ENCODE data around the gene MGAT5.
A peak's percentile ranks its signal among the peaks of the same experiment; 100 is the strongest.

The MGAT5 gene

GRCh38 chr2:134259994-134260393 lies 6.1 kb downstream of the MGAT5 start:
- Histone ChIP-seq H2AFZ (ENCODE audit: low read depth, low read length) (no peak overlapping the region), H3K79me1 (replicated peaks; ENCODE audit: low read length, poor library complexity, severe bottlenecking) (peaks cover 24% of the 10 kb centered on the region), H4K8ac (ENCODE audit: low read length) (peak overlapping the region; percentile 41), H3K4me3 (ENCODE audit: insufficient read depth in 1 of 2, low read depth in 1 of 2, low read length in 2 of 2) (no peak overlapping the region), H3K4me1 (ENCODE audit: control insufficient read depth, insufficient read depth, low read depth, low read length) (no peaks in the 10 kb centered on the region), H2BK5ac (ENCODE audit: low read depth, low read length, poor library complexity, severe bottlenecking) (no peak overlapping the region), H2BK12ac (ENCODE audit: low read length in 2 of 2) (peak overlapping the region; percentile 47 to 75), H3K4me2 (ENCODE audit: low read length, poor library complexity, severe bottlenecking) (no peak overlapping the region), H3K14ac (ENCODE audit: low read length in 2 of 2) (peak overlapping the region in 1 of 2 experiments; percentile 12), H3K4ac (ENCODE audit: low read depth in 1 of 2, low read length in 2 of 2) (peak overlapping the region in 1 of 2 experiments; percentile 5), H2BK120ac (ENCODE audit: low read depth, low read length) (no peak overlapping the region), H3K27me3 (ENCODE audit: control insufficient read depth in 1 of 2, insufficient read depth in 1 of 2, low read length in 2 of 2) (no peaks in the 10 kb centered on the region), H3K27ac (ENCODE audit: low read length, poor library complexity, severe bottlenecking) (no peak overlapping the region), H3K9ac (ENCODE audit: low read length) (peak overlapping the region; percentile 81), H3K36me3 (ENCODE audit: control insufficient read depth in 1 of 2, insufficient read depth in 2 of 2, low read depth in 1 of 2, low read length in 2 of 2) (no peaks in the 10 kb centered on the region), H2AK5ac (ENCODE audit: low read length, severe bottlenecking) (no peak overlapping the region), H3K9me3 (ENCODE audit: control insufficient read depth, low read length) (no peaks in the 10 kb centered on the region), H2BK15ac (ENCODE audit: low read depth, poor library complexity, severe bottlenecking) (no peak overlapping the region), H3K23ac (ENCODE audit: low read length in 2 of 2) (no peak overlapping the region), H4K91ac (ENCODE audit: low read length) (peak overlapping the region; percentile 97), H3K18ac (ENCODE audit: low read depth in 1 of 2, low read length in 2 of 2) (peak overlapping the region; percentile 56 to 80)
- no peak for DNase-seq
- 94% methylated on average over 8 of the region's 8 CpGs for WGBS

- H2AFZ ChIP-seq (ENCODE audit: low read depth, low read length) = no peak overlapping the region
- WGBS = 27% methylated on average over 1 of the region's 2 CpGs
- H3K27ac ChIP-seq (ENCODE audit: low read length, poor library complexity, severe bottlenecking) = no peak overlapping the region
- H2BK120ac ChIP-seq (ENCODE audit: low read depth, low read length) = no peak overlapping the region
- no peak overlapping the region for H2BK15ac ChIP-seq (ENCODE audit: low read depth, poor library complexity, severe bottlenecking)
- no peaks in the 10 kb centered on the region for H3K9me3 ChIP-seq (ENCODE audit: control insufficient read depth, low read length)
- DNase-seq = peak; percentile 90
- H3K23ac ChIP-seq (ENCODE audit: low read length in 2 of 2) = no peak overlapping the region
- no peak overlapping the region for H2AK5ac ChIP-seq (ENCODE audit: low read length, severe bottlenecking)
- peak overlapping the region; percentile 81 for H4K91ac ChIP-seq (ENCODE audit: low read length)
- H3K4me2 ChIP-seq (ENCODE audit: low read length, poor library complexity, severe bottlenecking) = no peak overlapping the region
- H3K27me3 ChIP-seq (ENCODE audit: control insufficient read depth in 1 of 2, insufficient read depth in 1 of 2, low read length in 2 of 2) = no peaks in the 10 kb centered on the region
- peak overlapping the region; percentile 20 for H4K8ac ChIP-seq (ENCODE audit: low read length)
- no peak overlapping the region for H3K14ac ChIP-seq (ENCODE audit: low read length in 2 of 2)
- H3K4me3 ChIP-seq (ENCODE audit: insufficient read depth in 1 of 2, low read depth in 1 of 2, low read length in 2 of 2) = peak overlapping the region in 1 of 2 experiments; percentile 43
- peak overlapping the region; percentile 16 to 93 for H3K4ac ChIP-seq (ENCODE audit: low read depth in 1 of 2, low read length in 2 of 2)
- peak overlapping the region; percentile 81 for H3K9ac ChIP-seq (ENCODE audit: low read length)
- H2BK5ac ChIP-seq (ENCODE audit: low read depth, low read length, poor library complexity, severe bottlenecking) = no peak overlapping the region
- H3K79me1 ChIP-seq (replicated peaks; ENCODE audit: low read length, poor library complexity, severe bottlenecking) = peaks cover 24% of the 10 kb centered on the region
- no peaks in the 10 kb centered on the region for H3K36me3 ChIP-seq (ENCODE audit: control insufficient read depth in 1 of 2, insufficient read depth in 2 of 2, low read depth in 1 of 2, low read length in 2 of 2)
- peak overlapping the region in 1 of 2 experiments; percentile 69 for H2BK12ac ChIP-seq (ENCODE audit: low read length in 2 of 2)
- no peaks in the 10 kb centered on the region for H3K4me1 ChIP-seq (ENCODE audit: control insufficient read depth, insufficient read depth, low read depth, low read length)
- H3K18ac ChIP-seq (ENCODE audit: low read depth in 1 of 2, low read length in 2 of 2) = peak overlapping the region; percentile 12 to 85
Measured at GRCh38 chr2:134260713-134261112, 6.8 kb downstream of the MGAT5 start.

- no peak overlapping the region for H3K14ac ChIP-seq (ENCODE audit: low read length in 2 of 2)
- peak overlapping the region in 1 of 2 experiments; percentile 43 for H3K4me3 ChIP-seq (ENCODE audit: insufficient read depth in 1 of 2, low read depth in 1 of 2, low read length in 2 of 2)
- no peak overlapping the region for H3K23ac ChIP-seq (ENCODE audit: low read length in 2 of 2)
- H2AFZ ChIP-seq (ENCODE audit: low read depth, low read length) = no peak overlapping the region
- H3K27me3 ChIP-seq (ENCODE audit: control insufficient read depth in 1 of 2, insufficient read depth in 1 of 2, low read length in 2 of 2) = no peaks in the 10 kb centered on the region
- no peaks in the 10 kb centered on the region for H3K4me1 ChIP-seq (ENCODE audit: control insufficient read depth, insufficient read depth, low read depth, low read length)
- peak overlapping the region; percentile 81 for H4K91ac ChIP-seq (ENCODE audit: low read length)
- no peaks in the 10 kb centered on the region for H3K9me3 ChIP-seq (ENCODE audit: control insufficient read depth, low read length)
- 100% methylated on average over 1 of the region's 6 CpGs for WGBS
- H2BK5ac ChIP-seq (ENCODE audit: low read depth, low read length, poor library complexity, severe bottlenecking) = no peak overlapping the region
- H4K8ac ChIP-seq (ENCODE audit: low read length) = peak overlapping the region; percentile 20
- no peak overlapping the region for H3K27ac ChIP-seq (ENCODE audit: low read length, poor library complexity, severe bottlenecking)
- DNase-seq = peak; percentile 76
- peak overlapping the region; percentile 69 to 98 for H2BK12ac ChIP-seq (ENCODE audit: low read length in 2 of 2)
- no peak overlapping the region for H2BK15ac ChIP-seq (ENCODE audit: low read depth, poor library complexity, severe bottlenecking)
- H3K18ac ChIP-seq (ENCODE audit: low read depth in 1 of 2, low read length in 2 of 2) = peak overlapping the region; percentile 12 to 85
- no peaks in the 10 kb centered on the region for H3K36me3 ChIP-seq (ENCODE audit: control insufficient read depth in 1 of 2, insufficient read depth in 2 of 2, low read depth in 1 of 2, low read length in 2 of 2)
- peak overlapping the region; percentile 46 for H3K9ac ChIP-seq (ENCODE audit: low read length)
- H2AK5ac ChIP-seq (ENCODE audit: low read length, severe bottlenecking) = no peak overlapping the region
- no peak overlapping the region for H3K4me2 ChIP-seq (ENCODE audit: low read length, poor library complexity, severe bottlenecking)
- H2BK120ac ChIP-seq (ENCODE audit: low read depth, low read length) = peak overlapping the region; percentile 29
- H3K4ac ChIP-seq (ENCODE audit: low read depth in 1 of 2, low read length in 2 of 2) = peak overlapping the region; percentile 16 to 93
- H3K79me1 ChIP-seq (replicated peaks; ENCODE audit: low read length, poor library complexity, severe bottlenecking) = peaks cover 24% of the 10 kb centered on the region
Measured at GRCh38 chr2:134261398-134262131, 7.7 kb downstream of the MGAT5 start.

GRCh38 chr2:134262684-134263083 lies 8.8 kb downstream of the MGAT5 start:
- DNase-seq = no peak
- H2AFZ ChIP-seq (ENCODE audit: low read depth, low read length) = no peak overlapping the region

More at GRCh38 chr2:134262684-134263083, 8.8 kb downstream of the MGAT5 start:
- Histone ChIP-seq H3K27ac (ENCODE audit: low read length, poor library complexity, severe bottlenecking) (no peak overlapping the region), H2BK120ac (ENCODE audit: low read depth, low read length) (no peak overlapping the region), H3K23ac (ENCODE audit: low read length in 2 of 2) (no peak overlapping the region), H4K8ac (ENCODE audit: low read length) (no peak overlapping the region), H3K4me1 (ENCODE audit: control insufficient read depth, insufficient read depth, low read depth, low read length) (no peaks in the 10 kb centered on the region), H3K79me1 (replicated peaks; ENCODE audit: low read length, poor library complexity, severe bottlenecking) (peaks cover 25% of the 10 kb centered on the region), H3K4me2 (ENCODE audit: low read length, poor library complexity, severe bottlenecking) (no peak overlapping the region), H3K36me3 (ENCODE audit: control insufficient read depth in 1 of 2, insufficient read depth in 2 of 2, low read depth in 1 of 2, low read length in 2 of 2) (no peaks in the 10 kb centered on the region), H3K18ac (ENCODE audit: low read depth in 1 of 2, low read length in 2 of 2) (peak overlapping the region; percentile 52 to 75), H3K9me3 (ENCODE audit: control insufficient read depth, low read length) (no peaks in the 10 kb centered on the region), H3K14ac (ENCODE audit: low read length in 2 of 2) (no peak overlapping the region), H3K4ac (ENCODE audit: low read depth in 1 of 2, low read length in 2 of 2) (no peak overlapping the region), H2BK15ac (ENCODE audit: low read depth, poor library complexity, severe bottlenecking) (peak overlapping the region; percentile 12), H2BK5ac (ENCODE audit: low read depth, low read length, poor library complexity, severe bottlenecking) (no peak overlapping the region), H2AK5ac (ENCODE audit: low read length, severe bottlenecking) (no peak overlapping the region), H3K4me3 (ENCODE audit: insufficient read depth in 1 of 2, low read depth in 1 of 2, low read length in 2 of 2) (no peak overlapping the region), H3K9ac (ENCODE audit: low read length) (no peak overlapping the region), H4K91ac (ENCODE audit: low read length) (peak overlapping the region; percentile 52), H3K27me3 (ENCODE audit: control insufficient read depth in 1 of 2, insufficient read depth in 1 of 2, low read length in 2 of 2) (no peaks in the 10 kb centered on the region), H2BK12ac (ENCODE audit: low read length in 2 of 2) (peak overlapping the region in 1 of 2 experiments; percentile 27)
- 95% methylated on average over 1 of the region's 2 CpGs for WGBS

Data from mesenchymal stem cell (in vitro differentiated cells and primary cell).